ENCODE data around the gene CUTC.

Gene CUTC

DNA sequence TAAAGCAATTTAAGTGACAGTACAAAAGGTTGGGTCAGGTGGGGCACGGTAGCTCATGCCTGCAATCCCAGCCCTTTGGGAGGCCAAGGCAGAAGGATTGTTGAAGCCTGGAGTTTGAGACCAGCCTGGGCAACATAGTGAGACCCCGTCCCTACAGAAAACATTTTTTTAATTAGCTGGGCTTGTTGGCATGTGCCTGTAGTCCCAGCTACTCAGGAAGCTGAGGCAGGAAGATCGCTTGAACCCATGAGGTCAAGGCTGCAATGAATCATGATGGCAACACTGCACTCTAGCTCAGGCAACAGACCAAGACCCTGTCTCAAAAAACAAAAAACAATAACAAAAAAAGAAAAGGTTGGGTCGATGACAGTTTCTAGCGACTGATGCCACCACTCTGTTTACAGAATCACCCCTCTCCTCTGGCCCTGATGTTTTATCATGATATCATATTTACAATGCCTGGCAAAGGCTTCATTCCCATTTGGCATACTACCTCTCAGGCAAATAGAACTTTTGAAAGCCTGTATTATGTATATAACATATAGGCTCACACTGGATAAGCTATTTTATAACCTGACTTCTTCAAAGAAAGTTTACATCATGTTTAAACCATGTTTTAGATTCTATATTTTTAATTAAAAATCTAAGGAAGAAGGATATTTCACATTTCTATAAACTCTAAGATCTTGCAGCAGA, 49.8 kb downstream of the CUTC start:
- TF ChIP-seq CTCF (IDR thresholded peaks at IDR 0.05; ENCODE audit: borderline replicate concordance, insufficient read depth, low read depth, low read length) = no peak
- no peak overlapping the region for H3K4me3 ChIP-seq (ENCODE audit: low read depth, low read length)

GRCh38 chr10:99782447-99783286, 50.6 kb downstream of the CUTC start, which contains the start of gene ABCC2:
Gene ABCC2, plus strand, starts transcription at chr10:99782640. Its CDS starts 205 bp downstream, at chr10:99782845.
- H3K4me3 ChIP-seq (ENCODE audit: low read depth, low read length) = no peak within 1 kb of the TSS
- TF ChIP-seq CTCF (IDR thresholded peaks at IDR 0.05; ENCODE audit: borderline replicate concordance, insufficient read depth, low read depth, low read length) = no peak

GRCh38 chr10:99784016-99784726, 52.1 kb downstream of the CUTC start:
- H3K4me3 ChIP-seq (ENCODE audit: low read depth, low read length) = no peak overlapping the region
- no peak for TF ChIP-seq CTCF (IDR thresholded peaks at IDR 0.05; ENCODE audit: borderline replicate concordance, insufficient read depth, low read depth, low read length)

GRCh38 chr10:99784727-99785441, 52.9 kb downstream of the CUTC start:
- no peak for TF ChIP-seq CTCF (IDR thresholded peaks at IDR 0.05; ENCODE audit: borderline replicate concordance, insufficient read depth, low read depth, low read length)
- H3K4me3 ChIP-seq (ENCODE audit: low read depth, low read length) = no peak overlapping the region

- TF ChIP-seq CTCF (IDR thresholded peaks at IDR 0.05; ENCODE audit: borderline replicate concordance, insufficient read depth, low read depth, low read length) = no peak
- no peak overlapping the region for H3K4me3 ChIP-seq (ENCODE audit: low read depth, low read length)
Observed at GRCh38 chr10:99785646-99786045, 53.6 kb downstream of the CUTC start.

DNA sequence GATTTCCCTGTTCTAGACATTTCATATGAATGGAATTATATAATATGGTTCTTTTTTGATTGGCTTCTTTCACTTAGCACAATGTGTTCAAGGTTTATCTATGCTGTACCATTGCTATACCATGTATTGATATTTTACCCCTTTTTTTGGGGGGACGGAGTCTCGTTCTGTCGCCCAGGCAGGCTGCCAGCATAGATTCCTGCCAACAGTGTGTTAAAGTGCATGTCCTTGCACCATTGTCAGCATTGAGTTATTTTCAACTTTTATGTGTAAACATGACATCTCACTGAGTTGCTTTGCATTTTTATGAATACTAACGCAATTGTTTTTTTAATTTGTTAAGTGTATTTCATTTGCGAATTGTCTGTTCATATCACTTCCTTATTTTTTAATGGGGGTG, 55.3 kb downstream of the CUTC start:
- H3K4me3 ChIP-seq (ENCODE audit: low read depth, low read length) = no peak overlapping the region
- no peak for TF ChIP-seq CTCF (IDR thresholded peaks at IDR 0.05; ENCODE audit: borderline replicate concordance, insufficient read depth, low read depth, low read length)

Measured in GM12875 (cell line).